GM10266 (cell line): ENCODE measurements around the gene PCGF3.
"Not testable (repeated sequence)": the region's sequence is repeated elsewhere in the genome, so short reads cannot be mapped to it uniquely, and the experiment has no call there.

Source experiments
- DNase-seq: peaks from one replicate; pipeline ENCODE4 v3.0.0; 2012; ENCODE audit errors: extremely low spot score
- TF ChIP-seq, protein P1 (sequence below): IDR thresholded peaks from 2 replicates; pipeline ENCODE4 v1.5.1; 2012; ENCODE audit warnings: mild to moderate bottlenecking, low read depth; ENCODE audit not compliant: control insufficient read depth, insufficient read depth; ENCODE audit errors: missing control alignments

PCGF3 gene

DNA sequence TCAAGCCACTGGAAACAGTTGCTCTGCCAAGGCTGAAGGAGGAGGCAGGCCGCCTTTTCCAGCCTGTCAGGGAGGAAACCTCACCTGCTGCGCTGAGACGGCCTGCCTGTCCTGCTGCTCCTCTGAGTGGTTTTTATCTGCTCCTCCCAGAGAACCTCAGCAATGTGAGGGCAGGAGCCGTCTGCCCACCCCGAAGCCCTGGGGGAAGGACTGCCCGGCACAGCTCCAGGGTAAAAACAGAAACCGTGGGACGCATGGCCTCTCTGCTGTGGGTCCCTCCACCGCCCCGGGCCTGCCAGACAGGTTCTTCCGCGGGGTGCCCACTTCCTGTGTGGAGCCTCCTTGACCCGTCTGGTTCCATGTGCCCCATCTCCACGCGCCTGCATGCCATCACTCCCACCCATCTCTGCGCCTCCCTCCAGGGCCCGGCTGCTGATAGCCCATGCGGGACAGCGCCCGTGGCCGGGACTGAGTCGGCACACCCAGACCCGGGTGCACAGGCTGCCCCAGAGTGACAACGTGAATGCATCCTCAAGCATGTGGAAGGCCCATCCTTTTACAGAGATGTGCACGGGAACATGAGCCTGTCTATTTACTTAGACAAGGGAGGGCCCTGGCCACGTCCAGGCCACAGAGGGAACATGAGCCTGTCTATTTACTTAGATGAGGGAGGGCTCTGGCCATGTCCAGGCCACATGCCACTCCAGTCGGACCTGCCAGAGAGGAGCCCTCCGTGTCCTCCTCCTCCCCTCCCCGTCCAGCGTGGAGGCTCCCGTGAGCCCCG, 12.7 kb upstream of the PCGF3 start:
- DNase-seq, result no peak
- TF ChIP-seq, protein P1, sequence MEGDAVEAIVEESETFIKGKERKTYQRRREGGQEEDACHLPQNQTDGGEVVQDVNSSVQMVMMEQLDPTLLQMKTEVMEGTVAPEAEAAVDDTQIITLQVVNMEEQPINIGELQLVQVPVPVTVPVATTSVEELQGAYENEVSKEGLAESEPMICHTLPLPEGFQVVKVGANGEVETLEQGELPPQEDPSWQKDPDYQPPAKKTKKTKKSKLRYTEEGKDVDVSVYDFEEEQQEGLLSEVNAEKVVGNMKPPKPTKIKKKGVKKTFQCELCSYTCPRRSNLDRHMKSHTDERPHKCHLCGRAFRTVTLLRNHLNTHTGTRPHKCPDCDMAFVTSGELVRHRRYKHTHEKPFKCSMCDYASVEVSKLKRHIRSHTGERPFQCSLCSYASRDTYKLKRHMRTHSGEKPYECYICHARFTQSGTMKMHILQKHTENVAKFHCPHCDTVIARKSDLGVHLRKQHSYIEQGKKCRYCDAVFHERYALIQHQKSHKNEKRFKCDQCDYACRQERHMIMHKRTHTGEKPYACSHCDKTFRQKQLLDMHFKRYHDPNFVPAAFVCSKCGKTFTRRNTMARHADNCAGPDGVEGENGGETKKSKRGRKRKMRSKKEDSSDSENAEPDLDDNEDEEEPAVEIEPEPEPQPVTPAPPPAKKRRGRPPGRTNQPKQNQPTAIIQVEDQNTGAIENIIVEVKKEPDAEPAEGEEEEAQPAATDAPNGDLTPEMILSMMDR, result no peak

DNA sequence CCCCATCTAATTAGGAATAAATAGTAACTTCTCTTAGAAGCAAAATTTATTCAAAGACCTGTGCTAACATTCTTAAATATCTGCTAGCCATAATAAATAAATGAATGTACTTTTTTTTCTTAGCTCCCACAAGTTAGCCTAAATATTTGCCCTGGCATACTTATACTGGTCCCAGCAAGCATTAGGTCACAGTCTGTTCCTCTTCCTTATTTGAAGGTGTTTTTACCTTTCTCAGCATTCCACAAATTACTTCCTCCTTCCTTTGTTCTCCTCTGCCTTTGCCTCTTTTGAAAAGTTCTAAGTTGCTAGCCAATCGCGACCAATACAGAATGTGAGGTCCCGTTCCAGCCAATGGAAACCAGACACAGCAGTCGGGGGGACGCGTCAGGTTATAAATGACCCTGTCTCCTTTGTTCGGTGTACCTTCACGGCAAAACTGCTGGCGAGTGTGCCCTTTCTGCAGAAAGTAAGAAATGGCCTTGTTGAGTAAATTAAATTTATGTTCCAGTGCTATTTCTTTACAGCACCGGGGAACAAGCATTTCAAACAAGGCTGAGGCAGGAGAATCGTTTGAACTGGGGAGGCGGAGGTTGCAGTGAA, 11.2 kb upstream of the PCGF3 start:
- not testable (repeated sequence) for DNase-seq

DNA sequence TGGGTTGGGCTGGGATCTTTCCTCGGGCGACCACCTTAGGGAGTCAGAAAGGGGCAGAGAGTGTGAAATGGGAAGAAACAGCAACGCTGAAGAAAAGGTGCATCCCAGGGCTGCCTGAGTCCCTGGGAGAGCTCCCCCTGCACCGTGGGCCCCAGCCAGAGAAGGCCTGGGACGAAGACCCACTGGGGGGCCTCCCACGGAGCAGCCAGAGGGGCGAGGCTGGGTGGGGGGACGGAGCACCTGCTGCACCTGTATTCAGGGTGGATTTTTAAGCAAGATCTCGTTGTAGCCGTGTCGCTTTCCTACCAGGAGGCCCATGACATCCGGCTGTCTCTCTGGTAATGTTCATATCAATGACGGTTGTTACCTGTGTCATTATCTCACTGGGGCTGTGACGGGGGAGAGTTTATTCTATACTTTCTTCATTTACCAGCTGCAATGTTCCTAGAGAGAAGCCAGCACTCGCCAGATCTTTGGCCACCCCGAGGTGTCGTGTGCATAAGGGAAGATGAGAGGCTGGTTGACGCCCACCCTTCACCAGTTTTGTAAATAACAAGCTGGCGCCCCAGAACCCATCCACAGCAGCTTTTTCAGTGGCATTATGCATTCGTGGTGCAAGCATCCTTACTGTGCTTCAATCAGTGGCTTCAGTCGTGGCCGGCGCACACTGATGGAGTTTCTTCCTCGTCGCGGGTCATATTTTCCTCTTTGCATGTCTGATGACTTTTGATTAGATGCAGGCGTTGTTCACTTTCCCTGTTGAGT, 5.6 kb upstream of the PCGF3 start:
- no peak for DNase-seq
- TF ChIP-seq, protein P1, result no peak

DNA sequence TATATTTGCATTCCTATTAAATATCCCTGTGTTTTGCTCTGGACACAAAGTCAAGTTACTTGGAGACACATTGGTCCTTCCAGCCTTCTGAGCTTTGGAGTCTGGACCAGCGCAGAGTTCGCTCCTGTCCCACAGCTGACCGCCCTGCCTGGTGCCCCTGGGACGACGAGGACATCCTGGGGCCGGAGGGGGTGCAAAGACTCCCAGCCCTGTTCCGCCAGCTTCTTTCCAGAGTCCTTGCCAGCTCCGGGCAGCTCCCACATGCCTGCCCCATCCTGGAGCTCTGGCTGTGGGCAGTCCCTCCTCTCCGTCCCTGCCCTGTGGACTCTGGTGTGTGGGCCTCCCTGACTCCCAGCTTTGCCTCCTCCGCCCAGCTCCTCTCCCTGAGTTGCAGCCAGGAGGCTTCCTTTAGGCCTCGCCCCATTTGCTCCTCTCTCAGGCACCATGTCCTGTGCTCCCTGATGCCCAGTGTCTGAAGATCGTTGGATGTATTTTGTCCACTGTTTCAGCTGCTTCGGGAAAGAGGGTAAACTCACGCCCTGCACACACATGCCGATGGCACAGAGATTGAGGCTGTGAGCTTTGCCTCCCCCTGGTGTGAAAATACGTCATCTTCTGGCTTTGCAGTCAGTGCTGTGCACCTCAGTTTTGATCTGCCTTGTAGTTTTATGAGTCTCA, 4.9 kb upstream of the PCGF3 start:
- DNase-seq, result no peak
- TF ChIP-seq, protein P1, result no peak

DNA sequence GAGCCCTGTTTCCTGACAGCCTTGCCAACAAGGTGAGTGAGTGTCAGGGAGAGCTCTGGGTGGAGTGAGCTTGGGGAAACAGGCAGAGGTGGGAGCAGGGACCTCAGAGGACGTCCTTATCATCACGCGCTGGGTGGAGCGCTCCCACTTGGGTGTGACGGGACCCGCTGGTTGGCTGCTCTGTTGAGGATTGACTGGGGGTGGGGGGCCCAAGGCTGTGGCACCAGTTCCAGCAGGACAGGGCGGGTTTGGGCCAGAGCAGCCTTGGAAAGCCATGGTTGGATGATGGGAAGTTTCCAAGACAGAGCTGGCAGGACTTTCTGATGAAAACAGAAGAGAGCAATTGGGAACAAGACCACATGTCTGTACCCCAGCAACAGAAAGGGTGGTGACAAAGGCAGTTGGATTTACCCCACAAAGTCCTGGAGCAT, 3.0 kb upstream of the PCGF3 start:
- TF ChIP-seq, protein P1, result no peak
- DNase-seq, result no peak

DNA sequence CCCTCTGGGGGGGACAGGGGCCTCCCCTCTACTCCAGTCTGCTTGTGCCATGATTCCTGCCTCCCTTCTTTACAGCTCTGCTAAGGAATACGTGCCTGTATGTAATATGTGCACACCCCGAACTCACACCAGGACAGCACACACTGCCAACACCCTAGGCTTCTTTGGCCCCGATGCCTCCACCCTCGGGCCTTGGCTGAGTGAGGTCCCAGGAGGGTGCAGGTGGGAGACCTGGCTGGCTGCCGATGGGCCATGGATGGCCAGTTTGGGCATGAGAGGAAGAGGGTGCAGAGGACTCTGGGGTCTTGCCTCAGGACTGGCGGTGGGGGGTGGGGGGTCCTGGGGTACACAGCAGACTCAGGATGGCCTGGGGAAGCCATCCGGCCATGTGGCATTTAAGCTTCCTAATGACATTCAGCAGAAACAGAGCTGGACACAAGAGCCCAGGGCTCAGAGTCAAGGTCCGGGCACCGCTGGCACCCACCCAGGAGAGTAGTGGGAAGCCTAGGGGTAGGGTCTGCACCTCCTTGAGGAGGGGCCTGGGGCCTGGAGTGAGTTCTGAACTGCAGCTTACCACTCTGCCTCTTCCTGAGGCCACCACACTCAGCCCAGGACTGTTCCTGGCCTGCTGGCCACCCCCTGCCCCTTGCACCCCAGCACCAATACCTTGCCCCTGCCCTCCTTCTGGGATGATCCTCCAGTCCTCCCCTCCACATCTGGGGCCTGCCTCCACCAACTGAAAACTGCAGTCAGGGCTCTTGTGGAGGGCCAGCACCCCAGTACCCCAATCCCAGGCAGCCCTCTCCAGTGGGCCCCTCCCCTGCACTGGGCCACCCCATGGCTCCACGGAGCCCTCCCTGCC, 2.1 kb upstream of the PCGF3 start:
- TF ChIP-seq, protein P1, result no peak
- DNase-seq, result no peak

DNA sequence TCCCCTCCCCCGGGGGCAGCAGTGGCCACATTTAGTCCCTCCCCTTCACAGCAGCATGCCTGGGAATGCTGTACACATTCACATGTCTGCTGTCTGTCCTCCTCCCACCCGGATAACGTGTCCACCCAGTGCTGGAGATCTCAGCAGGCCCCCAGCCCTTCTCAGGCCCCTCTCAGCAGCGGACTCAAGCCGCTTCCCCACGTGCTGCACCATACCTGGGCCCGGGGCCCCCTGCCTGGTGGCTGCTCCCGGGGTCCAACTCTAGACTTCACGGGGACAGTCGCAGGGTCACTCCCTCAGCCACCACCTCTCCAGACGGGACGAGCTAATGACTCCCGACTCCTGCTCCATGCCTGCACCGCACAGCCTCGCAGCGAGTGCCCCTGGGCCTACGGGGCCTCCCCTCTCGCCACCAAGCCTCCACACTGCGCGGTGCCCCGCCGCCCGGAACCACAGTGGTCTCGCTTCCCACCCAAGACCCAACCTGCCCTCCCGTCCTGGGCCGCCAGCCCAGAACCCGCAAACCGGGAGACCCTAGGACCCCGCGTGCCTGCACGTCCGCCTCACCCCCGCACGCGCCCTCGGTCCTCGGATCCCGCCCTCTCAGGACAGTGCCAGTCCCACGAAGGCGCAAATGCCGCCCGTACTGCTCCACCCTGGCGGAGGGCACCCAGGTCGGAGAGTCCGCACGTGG, 1.3 kb upstream of the PCGF3 start:
- TF ChIP-seq, protein P1, result no peak

More for the DNA sequence above, 1.3 kb upstream of the PCGF3 start:
- DNase-seq, result no peak
